Frontal cortex (tissue), 1 donor: ENCODE results near the gene CLEC3B. TPM values are rescaled to one million over a fixed set of nuclear protein-coding genes. Genes with fewer than 3 reads are reported as not detected.

Experiments
- small RNA-seq: library from RNA; depleted of rRNA; stranded (forward); fragments of <200 nt; gene quantifications from one replicate; pipeline ENCODE3, GENCODE V24; 2014
- total RNA-seq: library from RNA; depleted of rRNA; stranded (reverse); fragments of >200 nt; gene quantifications from one replicate; pipeline ENCODE4 v1.2.3, GENCODE V29; 2014

The CLEC3B gene
- total RNA-seq, 1 donor from 2014 or later, result 24.1 TPM

Small RNAs within 50 kb of the gene (small RNA-seq; reads per million reads assigned to genes)
- gene RNU5B-3P, result 0.15 reads per million

Other genes with a start within 250 kb of the CLEC3B start
- gene TMEM42, start 164.4 kb upstream of the CLEC3B start, total RNA-seq, result 5.3 TPM
- not detected for gene TGM4, start 151.7 kb upstream of the CLEC3B start, total RNA-seq
- 44.0 TPM for gene ZDHHC3, start 50.1 kb upstream of the CLEC3B start, total RNA-seq
- 27.3 TPM for gene EXOSC7, start 50.1 kb upstream of the CLEC3B start, total RNA-seq
- 0.41 TPM for gene CDCP1, start 120.1 kb downstream of the CLEC3B start, total RNA-seq
- 19.6 TPM for gene TMEM158, start 200.0 kb downstream of the CLEC3B start, total RNA-seq